ENCODE data around the gene DOK5. TPM values are rescaled to one million over a fixed set of nuclear protein-coding genes. Genes with fewer than 3 reads are reported as not detected.

Gene DOK5
- total RNA-seq, 2 donors from 2014 or later, result 0.39 TPM; not detected in 1

GRCh38 chr20:54510541-54511129, 35.2 kb downstream of the DOK5 start:
- Mint-ChIP-seq H3K4me3 (no peak overlapping the region), H3K27ac (no peak overlapping the region), H3K4me1 (ENCODE audit: low read depth in 2 of 2) (no peaks in the 10 kb centered on the region), H3K27me3 (peaks cover under 1 to 5% of the 10 kb centered on the region in 2 donors), H3K36me3 (no peaks in the 10 kb centered on the region), H3K9me3 (peaks cover under 1% of the 10 kb centered on the region)
- no peak for ATAC-seq
- no peak for DNase-seq (ENCODE audit: low spot score)

GRCh38 chr20:54512694-54513093, 37.3 kb downstream of the DOK5 start:
- no peaks in the 10 kb centered on the region for H3K36me3 Mint-ChIP-seq
- DNase-seq (ENCODE audit: low spot score) (no peak), ATAC-seq (no peak)
- peaks cover 0 to 5% of the 10 kb centered on the region in 2 donors for H3K27me3 Mint-ChIP-seq
- no peaks in the 10 kb centered on the region for H3K4me1 Mint-ChIP-seq (ENCODE audit: low read depth in 2 of 2)
- no peak overlapping the region for H3K27ac Mint-ChIP-seq
- peaks cover 3% of the 10 kb centered on the region for H3K9me3 Mint-ChIP-seq
- H3K4me3 Mint-ChIP-seq, result no peak overlapping the region

GRCh38 chr20:54514028-54514607, 38.7 kb downstream of the DOK5 start:
- peaks cover 0 to 5% of the 10 kb centered on the region in 2 donors for H3K27me3 Mint-ChIP-seq
- ATAC-seq, result no peak

GRCh38 chr20:54515793-54516628, 40.6 kb downstream of the DOK5 start:
- no peaks in the 10 kb centered on the region for H3K36me3 Mint-ChIP-seq
- no peaks in the 10 kb centered on the region for H3K4me1 Mint-ChIP-seq (ENCODE audit: low read depth in 2 of 2)
- H3K9me3 Mint-ChIP-seq, result peaks cover 3% of the 10 kb centered on the region
- H3K27ac Mint-ChIP-seq, result no peak overlapping the region
- H3K4me3 Mint-ChIP-seq, result no peak overlapping the region
- ATAC-seq (no peak), DNase-seq (ENCODE audit: low spot score) (no peak)
- H3K27me3 Mint-ChIP-seq, result peaks cover 0 to 12% of the 10 kb centered on the region in 2 donors

More at GRCh38 chr20:54514028-54514607, 38.7 kb downstream of the DOK5 start:
- Mint-ChIP-seq H3K36me3 (no peaks in the 10 kb centered on the region), H3K9me3 (peaks cover 3% of the 10 kb centered on the region), H3K4me3 (no peak overlapping the region), H3K27ac (no peak overlapping the region), H3K4me1 (ENCODE audit: low read depth in 2 of 2) (no peaks in the 10 kb centered on the region)
- DNase-seq (ENCODE audit: low spot score), result no peak

GRCh38 chr20:54517241-54517975, 42.0 kb downstream of the DOK5 start:
- peaks cover 0 to 12% of the 10 kb centered on the region in 2 donors for H3K27me3 Mint-ChIP-seq
- no peak overlapping the region for H3K4me3 Mint-ChIP-seq
- ATAC-seq, result no peak
- H3K27ac Mint-ChIP-seq, result no peak overlapping the region
- peaks cover 3% of the 10 kb centered on the region for H3K9me3 Mint-ChIP-seq
- H3K4me1 Mint-ChIP-seq (ENCODE audit: low read depth in 2 of 2), result no peaks in the 10 kb centered on the region
- H3K36me3 Mint-ChIP-seq, result no peaks in the 10 kb centered on the region
- no peak for DNase-seq (ENCODE audit: low spot score)

GRCh38 chr20:54524849-54525248, 49.5 kb downstream of the DOK5 start:
- Mint-ChIP-seq H3K27me3 (peaks cover 9 to 14% of the 10 kb centered on the region in 2 donors), H3K27ac (no peak overlapping the region), H3K4me1 (ENCODE audit: low read depth in 2 of 2) (no peaks in the 10 kb centered on the region), H3K36me3 (no peaks in the 10 kb centered on the region), H3K9me3 (no peaks in the 10 kb centered on the region), H3K4me3 (no peak overlapping the region)
- ATAC-seq (no peak), DNase-seq (ENCODE audit: low spot score) (no peak)

GRCh38 chr20:54525916-54526590, 50.7 kb downstream of the DOK5 start:
- peaks cover 9 to 21% of the 10 kb centered on the region in 2 donors for H3K27me3 Mint-ChIP-seq

GRCh38 chr20:54526801-54527200, 51.4 kb downstream of the DOK5 start:
- ATAC-seq (no peak), DNase-seq (ENCODE audit: low spot score) (no peak)
- Mint-ChIP-seq H3K27me3 (peaks cover 9 to 28% of the 10 kb centered on the region in 2 donors), H3K9me3 (no peaks in the 10 kb centered on the region), H3K4me1 (ENCODE audit: low read depth in 2 of 2) (no peaks in the 10 kb centered on the region), H3K4me3 (no peak overlapping the region), H3K36me3 (no peaks in the 10 kb centered on the region), H3K27ac (no peak overlapping the region)

More at GRCh38 chr20:54525916-54526590, 50.7 kb downstream of the DOK5 start:
- DNase-seq (ENCODE audit: low spot score) (no peak), ATAC-seq (no peak)
- Mint-ChIP-seq H3K36me3 (no peaks in the 10 kb centered on the region), H3K27ac (no peak overlapping the region), H3K4me1 (ENCODE audit: low read depth in 2 of 2) (no peaks in the 10 kb centered on the region), H3K9me3 (no peaks in the 10 kb centered on the region), H3K4me3 (no peak overlapping the region)

- Mint-ChIP-seq H3K27ac (no peak overlapping the region), H3K4me3 (no peak overlapping the region), H3K27me3 (peaks cover 5 to 37% of the 10 kb centered on the region in 2 donors), H3K9me3 (peaks cover 3% of the 10 kb centered on the region), H3K4me1 (ENCODE audit: low read depth in 2 of 2) (no peaks in the 10 kb centered on the region), H3K36me3 (no peaks in the 10 kb centered on the region)
- DNase-seq (ENCODE audit: low spot score), result no peak
- ATAC-seq, result no peak
Measured at GRCh38 chr20:54532573-54532972, 57.2 kb downstream of the DOK5 start.

- Mint-ChIP-seq H3K4me3 (no peak overlapping the region), H3K27me3 (peaks cover 3 to 37% of the 10 kb centered on the region in 2 donors), H3K36me3 (no peaks in the 10 kb centered on the region), H3K27ac (no peak overlapping the region), H3K9me3 (peaks cover 3% of the 10 kb centered on the region), H3K4me1 (ENCODE audit: low read depth in 2 of 2) (no peaks in the 10 kb centered on the region)
- ATAC-seq (no peak), DNase-seq (ENCODE audit: low spot score) (no peak)
Measured at GRCh38 chr20:54534101-54534500, 58.7 kb downstream of the DOK5 start.

GRCh38 chr20:54535033-54535432, 59.6 kb downstream of the DOK5 start:
- Mint-ChIP-seq H3K4me1 (ENCODE audit: low read depth in 2 of 2) (no peaks in the 10 kb centered on the region), H3K9me3 (peaks cover 3% of the 10 kb centered on the region), H3K27ac (no peak overlapping the region), H3K36me3 (no peaks in the 10 kb centered on the region), H3K27me3 (peaks cover 3 to 33% of the 10 kb centered on the region in 2 donors), H3K4me3 (no peak overlapping the region)
- ATAC-seq, result no peak
- DNase-seq (ENCODE audit: low spot score), result no peak

GRCh38 chr20:54535746-54536145, 60.4 kb downstream of the DOK5 start:
- no peaks in the 10 kb centered on the region for H3K4me1 Mint-ChIP-seq (ENCODE audit: low read depth in 2 of 2)
- H3K27ac Mint-ChIP-seq, result no peak overlapping the region
- peaks cover 3 to 26% of the 10 kb centered on the region in 2 donors for H3K27me3 Mint-ChIP-seq
- H3K4me3 Mint-ChIP-seq, result no peak overlapping the region
- ATAC-seq (no peak), DNase-seq (ENCODE audit: low spot score) (no peak)
- no peaks in the 10 kb centered on the region for H3K36me3 Mint-ChIP-seq
- H3K9me3 Mint-ChIP-seq, result peaks cover 3% of the 10 kb centered on the region

GRCh38 chr20:54539521-54540046, 64.2 kb downstream of the DOK5 start:
- Mint-ChIP-seq H3K36me3 (no peaks in the 10 kb centered on the region), H3K27ac (no peak overlapping the region), H3K27me3 (peaks cover 3 to 7% of the 10 kb centered on the region in 2 donors), H3K4me1 (ENCODE audit: low read depth in 2 of 2) (no peaks in the 10 kb centered on the region), H3K4me3 (no peak overlapping the region), H3K9me3 (peaks cover 6% of the 10 kb centered on the region)
- DNase-seq (ENCODE audit: low spot score) (no peak), ATAC-seq (no peak)

All from natural killer cell treated with Interleukin-12 subunit alpha and Interleukin-12 subunit beta and Interleukin-15 and Interleukin-18, amount 100 ng/mL, for 72 hours (primary cell).